ENCODE results near the gene TMEM132D.

Gene TMEM132D

GRCh38 chr12:129440278-129440677 is 463.5 kb downstream of the TMEM132D start:
- DNase-seq (ENCODE audit: low read depth in 2 of 2): no peak

- no peak for DNase-seq (ENCODE audit: low read depth in 2 of 2)
Measured at GRCh38 chr12:129434790-129435189, 469.0 kb downstream of the TMEM132D start.

- DNase-seq (ENCODE audit: low read depth in 2 of 2): no peak
Measured at GRCh38 chr12:129428240-129428936, 475.4 kb downstream of the TMEM132D start.

GRCh38 chr12:129423041-129423580 is 480.7 kb downstream of the TMEM132D start:
- DNase-seq (ENCODE audit: low read depth in 2 of 2): no peak

- no peak for DNase-seq (ENCODE audit: low read depth in 2 of 2)
Measured at GRCh38 chr12:129413295-129413694, 490.5 kb downstream of the TMEM132D start.

GRCh38 chr12:129409281-129409680 is 494.5 kb downstream of the TMEM132D start:
- no peak for DNase-seq (ENCODE audit: low read depth in 2 of 2)

GRCh38 chr12:129404556-129404955 is 499.3 kb downstream of the TMEM132D start:
- no peak for DNase-seq (ENCODE audit: low read depth in 2 of 2)

- no peak for DNase-seq (ENCODE audit: low read depth in 2 of 2)
Measured at GRCh38 chr12:129401572-129401971, 502.3 kb downstream of the TMEM132D start.

- no peak for DNase-seq (ENCODE audit: low read depth in 2 of 2)
Measured at GRCh38 chr12:129394177-129394825, 509.5 kb downstream of the TMEM132D start.

- DNase-seq (ENCODE audit: low read depth in 2 of 2): no peak
Measured at GRCh38 chr12:129393357-129393937, 510.4 kb downstream of the TMEM132D start.

GRCh38 chr12:129385637-129385990 is 518.2 kb downstream of the TMEM132D start:
- no peak for DNase-seq (ENCODE audit: low read depth in 2 of 2)

- DNase-seq (ENCODE audit: low read depth in 2 of 2): no peak
Measured at GRCh38 chr12:129383956-129384355, 519.9 kb downstream of the TMEM132D start.

- no peak for DNase-seq (ENCODE audit: low read depth in 2 of 2)
Measured at GRCh38 chr12:129381715-129382114, 522.1 kb downstream of the TMEM132D start.

GRCh38 chr12:129379076-129379804 is 524.6 kb downstream of the TMEM132D start:
- no peak for DNase-seq (ENCODE audit: low read depth in 2 of 2)

GRCh38 chr12:129378496-129378895 is 525.3 kb downstream of the TMEM132D start:
- no peak for DNase-seq (ENCODE audit: low read depth in 2 of 2)

GRCh38 chr12:129373746-129374145 is 530.1 kb downstream of the TMEM132D start:
- DNase-seq (ENCODE audit: low read depth in 2 of 2): no peak

GRCh38 chr12:129372876-129373275 is 530.9 kb downstream of the TMEM132D start:
- DNase-seq (ENCODE audit: low read depth in 2 of 2): no peak

GRCh38 chr12:129372348-129372747 is 531.5 kb downstream of the TMEM132D start:
- no peak for DNase-seq (ENCODE audit: low read depth in 2 of 2)

GRCh38 chr12:129371268-129371667 is 532.6 kb downstream of the TMEM132D start:
- DNase-seq (ENCODE audit: low read depth in 2 of 2): no peak

- DNase-seq (ENCODE audit: low read depth in 2 of 2): no peak
Measured at GRCh38 chr12:129366656-129367055, 537.2 kb downstream of the TMEM132D start.

- DNase-seq (ENCODE audit: low read depth in 2 of 2): no peak
Measured at GRCh38 chr12:129363041-129363440, 540.8 kb downstream of the TMEM132D start.

- no peak for DNase-seq (ENCODE audit: low read depth in 2 of 2)
Measured at GRCh38 chr12:129357233-129357632, 546.6 kb downstream of the TMEM132D start.
